ENCODE data around the gene HORMAD2. TPM values are rescaled to one million over a fixed set of nuclear protein-coding genes. Genes with fewer than 3 reads are reported as not detected.

The HORMAD2 gene
- total and polyA plus RNA-seq, 9 of the 15 experiments (the other 6 are each of a cell fraction or from before 2014, with no cell fraction given): not detected

DNA sequence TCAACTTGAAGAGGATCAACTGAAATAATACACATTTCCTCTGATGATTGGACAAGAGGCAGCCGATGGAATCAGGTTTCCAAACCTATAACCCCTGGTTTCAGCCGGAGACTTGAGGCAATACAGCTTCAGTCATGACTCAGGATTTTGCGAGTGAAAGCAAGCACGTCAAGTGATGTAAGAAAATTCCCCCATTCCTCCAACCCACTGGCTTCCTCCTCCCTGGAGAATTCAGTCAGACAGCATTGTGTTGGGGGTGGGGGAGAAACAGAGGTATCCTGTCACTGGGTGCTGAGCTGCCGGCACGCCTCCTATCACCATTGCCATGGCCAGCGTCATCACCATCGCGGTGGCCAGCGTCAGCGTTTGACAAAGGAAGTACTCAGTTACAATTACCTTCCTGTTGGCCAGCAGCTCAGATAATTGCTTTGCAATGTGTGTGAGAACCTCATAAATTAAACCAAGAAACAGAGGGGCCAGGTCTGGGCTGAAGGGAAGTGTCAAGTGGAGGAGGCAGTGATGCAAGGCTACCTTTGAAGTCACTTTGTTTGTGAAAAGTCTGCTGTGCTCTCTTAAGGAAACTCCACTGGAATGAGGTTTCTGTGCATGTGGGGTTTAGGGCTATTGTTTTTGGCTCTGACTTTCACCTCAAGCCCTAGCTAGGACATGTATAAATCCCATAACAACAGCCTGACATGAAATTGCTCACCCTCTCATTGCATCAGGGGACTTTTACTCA, 116.0 kb downstream of the HORMAD2 start (continued):
- TF ChIP-seq, protein P1, sequence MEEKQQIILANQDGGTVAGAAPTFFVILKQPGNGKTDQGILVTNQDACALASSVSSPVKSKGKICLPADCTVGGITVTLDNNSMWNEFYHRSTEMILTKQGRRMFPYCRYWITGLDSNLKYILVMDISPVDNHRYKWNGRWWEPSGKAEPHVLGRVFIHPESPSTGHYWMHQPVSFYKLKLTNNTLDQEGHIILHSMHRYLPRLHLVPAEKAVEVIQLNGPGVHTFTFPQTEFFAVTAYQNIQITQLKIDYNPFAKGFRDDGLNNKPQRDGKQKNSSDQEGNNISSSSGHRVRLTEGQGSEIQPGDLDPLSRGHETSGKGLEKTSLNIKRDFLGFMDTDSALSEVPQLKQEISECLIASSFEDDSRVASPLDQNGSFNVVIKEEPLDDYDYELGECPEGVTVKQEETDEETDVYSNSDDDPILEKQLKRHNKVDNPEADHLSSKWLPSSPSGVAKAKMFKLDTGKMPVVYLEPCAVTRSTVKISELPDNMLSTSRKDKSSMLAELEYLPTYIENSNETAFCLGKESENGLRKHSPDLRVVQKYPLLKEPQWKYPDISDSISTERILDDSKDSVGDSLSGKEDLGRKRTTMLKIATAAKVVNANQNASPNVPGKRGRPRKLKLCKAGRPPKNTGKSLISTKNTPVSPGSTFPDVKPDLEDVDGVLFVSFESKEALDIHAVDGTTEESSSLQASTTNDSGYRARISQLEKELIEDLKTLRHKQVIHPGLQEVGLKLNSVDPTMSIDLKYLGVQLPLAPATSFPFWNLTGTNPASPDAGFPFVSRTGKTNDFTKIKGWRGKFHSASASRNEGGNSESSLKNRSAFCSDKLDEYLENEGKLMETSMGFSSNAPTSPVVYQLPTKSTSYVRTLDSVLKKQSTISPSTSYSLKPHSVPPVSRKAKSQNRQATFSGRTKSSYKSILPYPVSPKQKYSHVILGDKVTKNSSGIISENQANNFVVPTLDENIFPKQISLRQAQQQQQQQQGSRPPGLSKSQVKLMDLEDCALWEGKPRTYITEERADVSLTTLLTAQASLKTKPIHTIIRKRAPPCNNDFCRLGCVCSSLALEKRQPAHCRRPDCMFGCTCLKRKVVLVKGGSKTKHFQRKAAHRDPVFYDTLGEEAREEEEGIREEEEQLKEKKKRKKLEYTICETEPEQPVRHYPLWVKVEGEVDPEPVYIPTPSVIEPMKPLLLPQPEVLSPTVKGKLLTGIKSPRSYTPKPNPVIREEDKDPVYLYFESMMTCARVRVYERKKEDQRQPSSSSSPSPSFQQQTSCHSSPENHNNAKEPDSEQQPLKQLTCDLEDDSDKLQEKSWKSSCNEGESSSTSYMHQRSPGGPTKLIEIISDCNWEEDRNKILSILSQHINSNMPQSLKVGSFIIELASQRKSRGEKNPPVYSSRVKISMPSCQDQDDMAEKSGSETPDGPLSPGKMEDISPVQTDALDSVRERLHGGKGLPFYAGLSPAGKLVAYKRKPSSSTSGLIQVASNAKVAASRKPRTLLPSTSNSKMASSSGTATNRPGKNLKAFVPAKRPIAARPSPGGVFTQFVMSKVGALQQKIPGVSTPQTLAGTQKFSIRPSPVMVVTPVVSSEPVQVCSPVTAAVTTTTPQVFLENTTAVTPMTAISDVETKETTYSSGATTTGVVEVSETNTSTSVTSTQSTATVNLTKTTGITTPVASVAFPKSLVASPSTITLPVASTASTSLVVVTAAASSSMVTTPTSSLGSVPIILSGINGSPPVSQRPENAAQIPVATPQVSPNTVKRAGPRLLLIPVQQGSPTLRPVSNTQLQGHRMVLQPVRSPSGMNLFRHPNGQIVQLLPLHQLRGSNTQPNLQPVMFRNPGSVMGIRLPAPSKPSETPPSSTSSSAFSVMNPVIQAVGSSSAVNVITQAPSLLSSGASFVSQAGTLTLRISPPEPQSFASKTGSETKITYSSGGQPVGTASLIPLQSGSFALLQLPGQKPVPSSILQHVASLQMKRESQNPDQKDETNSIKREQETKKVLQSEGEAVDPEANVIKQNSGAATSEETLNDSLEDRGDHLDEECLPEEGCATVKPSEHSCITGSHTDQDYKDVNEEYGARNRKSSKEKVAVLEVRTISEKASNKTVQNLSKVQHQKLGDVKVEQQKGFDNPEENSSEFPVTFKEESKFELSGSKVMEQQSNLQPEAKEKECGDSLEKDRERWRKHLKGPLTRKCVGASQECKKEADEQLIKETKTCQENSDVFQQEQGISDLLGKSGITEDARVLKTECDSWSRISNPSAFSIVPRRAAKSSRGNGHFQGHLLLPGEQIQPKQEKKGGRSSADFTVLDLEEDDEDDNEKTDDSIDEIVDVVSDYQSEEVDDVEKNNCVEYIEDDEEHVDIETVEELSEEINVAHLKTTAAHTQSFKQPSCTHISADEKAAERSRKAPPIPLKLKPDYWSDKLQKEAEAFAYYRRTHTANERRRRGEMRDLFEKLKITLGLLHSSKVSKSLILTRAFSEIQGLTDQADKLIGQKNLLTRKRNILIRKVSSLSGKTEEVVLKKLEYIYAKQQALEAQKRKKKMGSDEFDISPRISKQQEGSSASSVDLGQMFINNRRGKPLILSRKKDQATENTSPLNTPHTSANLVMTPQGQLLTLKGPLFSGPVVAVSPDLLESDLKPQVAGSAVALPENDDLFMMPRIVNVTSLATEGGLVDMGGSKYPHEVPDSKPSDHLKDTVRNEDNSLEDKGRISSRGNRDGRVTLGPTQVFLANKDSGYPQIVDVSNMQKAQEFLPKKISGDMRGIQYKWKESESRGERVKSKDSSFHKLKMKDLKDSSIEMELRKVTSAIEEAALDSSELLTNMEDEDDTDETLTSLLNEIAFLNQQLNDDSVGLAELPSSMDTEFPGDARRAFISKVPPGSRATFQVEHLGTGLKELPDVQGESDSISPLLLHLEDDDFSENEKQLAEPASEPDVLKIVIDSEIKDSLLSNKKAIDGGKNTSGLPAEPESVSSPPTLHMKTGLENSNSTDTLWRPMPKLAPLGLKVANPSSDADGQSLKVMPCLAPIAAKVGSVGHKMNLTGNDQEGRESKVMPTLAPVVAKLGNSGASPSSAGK (IDR thresholded peaks at IDR 0.05): 0 out of 2 replicates have a peak, but pooled peaks have one; percentile 43
- TF ChIP-seq CBFA2T3 (IDR thresholded peaks at IDR 0.05) (0 out of 2 replicates have a peak, but pooled peaks have one; percentile 9), CTBP1 (IDR thresholded peaks at IDR 0.05; ENCODE audit: borderline replicate concordance) (peak; percentile 66; the same call in 1 of the 2 replicates), C11orf30 (IDR thresholded peaks at IDR 0.05; ENCODE audit: low read depth) (peak; percentile 74), L3MBTL2 (IDR thresholded peaks at IDR 0.05) (peak; percentile 54), CHCHD3 (CRISPR knock-in tag; IDR thresholded peaks at IDR 0.05) (no peak), ZNF212 (CRISPR knock-in tag; IDR thresholded peaks at IDR 0.05) (no peak), NRF1 (conservative IDR thresholded peaks at IDR 0.05 in 1 of 2, IDR thresholded peaks at IDR 0.05 in 1 of 2) (peak in 1 of 2 experiments; percentile 11; a peak in 1 of 4 replicates), MYNN (IDR thresholded peaks at IDR 0.05) (peak; percentile 91), MYNN (CRISPR knock-in tag; IDR thresholded peaks at IDR 0.05) (peak; percentile 55; the same call in 1 of the 2 replicates), ZNF644 (tag; IDR thresholded peaks at IDR 0.05; ENCODE audit: low read depth) (peak; percentile 59; the same call in 1 of the 2 replicates), CSDE1 (IDR thresholded peaks at IDR 0.05) (no peak)
- TF ChIP-seq, protein P2, sequence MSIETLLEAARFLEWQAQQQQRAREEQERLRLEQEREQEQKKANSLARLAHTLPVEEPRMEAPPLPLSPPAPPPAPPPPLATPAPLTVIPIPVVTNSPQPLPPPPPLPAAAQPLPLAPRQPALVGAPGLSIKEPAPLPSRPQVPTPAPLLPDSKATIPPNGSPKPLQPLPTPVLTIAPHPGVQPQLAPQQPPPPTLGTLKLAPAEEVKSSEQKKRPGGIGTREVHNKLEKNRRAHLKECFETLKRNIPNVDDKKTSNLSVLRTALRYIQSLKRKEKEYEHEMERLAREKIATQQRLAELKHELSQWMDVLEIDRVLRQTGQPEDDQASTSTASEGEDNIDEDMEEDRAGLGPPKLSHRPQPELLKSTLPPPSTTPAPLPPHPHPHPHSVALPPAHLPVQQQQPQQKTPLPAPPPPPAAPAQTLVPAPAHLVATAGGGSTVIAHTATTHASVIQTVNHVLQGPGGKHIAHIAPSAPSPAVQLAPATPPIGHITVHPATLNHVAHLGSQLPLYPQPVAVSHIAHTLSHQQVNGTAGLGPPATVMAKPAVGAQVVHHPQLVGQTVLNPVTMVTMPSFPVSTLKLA (conservative IDR thresholded peaks at IDR 0.05): peak in 1 of 2 experiments; percentile 39; a peak in 1 of 4 replicates
